Parathyroid adenoma (tissue), 2 donors: ENCODE measurements around the gene KCMF1.

ENCODE experiments used
- H2AFZ ChIP-seq: fragments of 300-600 bp; sonication (generic); one replicate; pipeline ENCODE4 v1.7.0; 2017; ENCODE audit warnings: antibody characterized with exemption, mild to moderate bottlenecking
- H3K27ac ChIP-seq: fragments of 300-600 bp; sonication (generic); one replicate; pipeline ENCODE4 v1.7.0; 2017
- H3K27me3 ChIP-seq: fragments of 300-600 bp; sonication (generic); one replicate; pipeline ENCODE4 v1.7.0; 2017; ENCODE audit warnings: low read length; ENCODE audit not compliant: control insufficient read depth, insufficient read depth
- H3K36me3 ChIP-seq: fragments of 300-600 bp; sonication (generic); one replicate; pipeline ENCODE4 v1.7.0; 2017; ENCODE audit warnings: low read length; ENCODE audit not compliant: control insufficient read depth, insufficient read depth
- H3K4me1 ChIP-seq: fragments of 300-600 bp; sonication (generic); one replicate; pipeline ENCODE4 v1.7.0; 2017; ENCODE audit warnings: control low read depth
- H3K4me2 ChIP-seq: fragments of 300-600 bp; sonication (generic); one replicate; pipeline ENCODE4 v1.7.0; 2017; ENCODE audit warnings: low read length
- H3K4me3 ChIP-seq: fragments of 300-600 bp; sonication (generic); one replicate; pipeline ENCODE4 v1.7.0; 2017; ENCODE audit warnings: low read depth, low read length
- H3K79me2 ChIP-seq: fragments of 300-600 bp; sonication (generic); one replicate; pipeline ENCODE4 v1.7.0; 2017; ENCODE audit warnings: control low read depth
- H3K9ac ChIP-seq: fragments of 300-600 bp; sonication (generic); one replicate; pipeline ENCODE4 v1.7.0; 2017; ENCODE audit warnings: mild to moderate bottlenecking
- H3K9me3 ChIP-seq: fragments of 300-600 bp; sonication (generic); one replicate; pipeline ENCODE4 v1.7.0; 2017; ENCODE audit warnings: low read length; ENCODE audit not compliant: control insufficient read depth
- CTCF ChIP-seq: fragments of 300-600 bp; sonication (generic); IDR thresholded peaks from one replicate; pipeline ENCODE4 v1.7.0; 2017; ENCODE audit warnings: antibody characterized with exemption, mild to moderate bottlenecking
- donor health status: primary hyperparathyroidism.

Gene KCMF1

GRCh38 chr2:85024372-85025047 is 53.5 kb downstream of the KCMF1 start:
- no peak overlapping the region for H3K4me2 ChIP-seq
- H3K27me3 ChIP-seq, result no peaks in the 10 kb centered on the region
- H3K9ac ChIP-seq, result no peak overlapping the region
- H3K27ac ChIP-seq, result no peak overlapping the region
- TF ChIP-seq CTCF, result no peak
- H2AFZ ChIP-seq, result no peak overlapping the region
- no peaks in the 10 kb centered on the region for H3K4me1 ChIP-seq
- no peaks in the 10 kb centered on the region for H3K36me3 ChIP-seq
- H3K4me3 ChIP-seq, result no peak overlapping the region
- H3K9me3 ChIP-seq, result no peaks in the 10 kb centered on the region
- peaks cover 35% of the 10 kb centered on the region for H3K79me2 ChIP-seq

GRCh38 chr2:85032621-85033020 is 61.7 kb downstream of the KCMF1 start:
- H3K27me3 ChIP-seq, result no peaks in the 10 kb centered on the region
- H3K4me2 ChIP-seq, result no peak overlapping the region
- no peaks in the 10 kb centered on the region for H3K4me1 ChIP-seq
- H3K4me3 ChIP-seq, result no peak overlapping the region
- H2AFZ ChIP-seq, result no peak overlapping the region
- H3K27ac ChIP-seq, result no peak overlapping the region
- H3K79me2 ChIP-seq, result peaks cover 20% of the 10 kb centered on the region
- TF ChIP-seq CTCF, result no peak
- no peaks in the 10 kb centered on the region for H3K36me3 ChIP-seq
- no peaks in the 10 kb centered on the region for H3K9me3 ChIP-seq
- no peak overlapping the region for H3K9ac ChIP-seq

- no peak for TF ChIP-seq CTCF
- H3K36me3 ChIP-seq, result no peaks in the 10 kb centered on the region
These were observed 62.4 kb downstream of the KCMF1 start for GRCh38 chr2:85033388-85033787.

GRCh38 chr2:85034158-85034557 is 63.2 kb downstream of the KCMF1 start:
- Histone ChIP-seq H3K36me3 (no peaks in the 10 kb centered on the region), H3K9me3 (no peaks in the 10 kb centered on the region), H3K4me1 (no peaks in the 10 kb centered on the region), H3K79me2 (peaks cover 24% of the 10 kb centered on the region), H3K4me2 (no peak overlapping the region), H3K4me3 (no peak overlapping the region), H3K9ac (no peak overlapping the region), H3K27me3 (no peaks in the 10 kb centered on the region), H2AFZ (no peak overlapping the region), H3K27ac (no peak overlapping the region)
- TF ChIP-seq CTCF, result no peak

More at GRCh38 chr2:85033388-85033787, 62.4 kb downstream of the KCMF1 start:
- H3K4me2 ChIP-seq, result no peak overlapping the region
- H3K27ac ChIP-seq, result no peak overlapping the region
- no peak overlapping the region for H3K9ac ChIP-seq
- H3K4me3 ChIP-seq, result no peak overlapping the region
- peaks cover 24% of the 10 kb centered on the region for H3K79me2 ChIP-seq
- no peaks in the 10 kb centered on the region for H3K27me3 ChIP-seq
- no peaks in the 10 kb centered on the region for H3K9me3 ChIP-seq
- H3K4me1 ChIP-seq, result no peaks in the 10 kb centered on the region
- H2AFZ ChIP-seq, result no peak overlapping the region

GRCh38 chr2:85037622-85038021 is 66.7 kb downstream of the KCMF1 start:
- no peaks in the 10 kb centered on the region for H3K36me3 ChIP-seq

More at GRCh38 chr2:85037622-85038021, 66.7 kb downstream of the KCMF1 start:
- Histone ChIP-seq H3K4me1 (peaks cover under 1% of the 10 kb centered on the region), H3K27me3 (no peaks in the 10 kb centered on the region), H3K4me3 (no peak overlapping the region), H3K9me3 (no peaks in the 10 kb centered on the region), H3K27ac (no peak overlapping the region), H3K79me2 (peaks cover 29% of the 10 kb centered on the region), H3K9ac (no peak overlapping the region), H2AFZ (no peak overlapping the region), H3K4me2 (no peak overlapping the region)
- no peak for TF ChIP-seq CTCF
